DMS114 treated with DMSO at 0.1 percent for 48 hours (cell line): Measurements from ENCODE around the gene WNT4.

Experiments
- DNase-seq: peaks from one replicate; lab custom pipeline; 2025; ENCODE audit not compliant: unreplicated experiment; lab: John Stamatoyannopoulos, UW

The WNT4 gene

DNA sequence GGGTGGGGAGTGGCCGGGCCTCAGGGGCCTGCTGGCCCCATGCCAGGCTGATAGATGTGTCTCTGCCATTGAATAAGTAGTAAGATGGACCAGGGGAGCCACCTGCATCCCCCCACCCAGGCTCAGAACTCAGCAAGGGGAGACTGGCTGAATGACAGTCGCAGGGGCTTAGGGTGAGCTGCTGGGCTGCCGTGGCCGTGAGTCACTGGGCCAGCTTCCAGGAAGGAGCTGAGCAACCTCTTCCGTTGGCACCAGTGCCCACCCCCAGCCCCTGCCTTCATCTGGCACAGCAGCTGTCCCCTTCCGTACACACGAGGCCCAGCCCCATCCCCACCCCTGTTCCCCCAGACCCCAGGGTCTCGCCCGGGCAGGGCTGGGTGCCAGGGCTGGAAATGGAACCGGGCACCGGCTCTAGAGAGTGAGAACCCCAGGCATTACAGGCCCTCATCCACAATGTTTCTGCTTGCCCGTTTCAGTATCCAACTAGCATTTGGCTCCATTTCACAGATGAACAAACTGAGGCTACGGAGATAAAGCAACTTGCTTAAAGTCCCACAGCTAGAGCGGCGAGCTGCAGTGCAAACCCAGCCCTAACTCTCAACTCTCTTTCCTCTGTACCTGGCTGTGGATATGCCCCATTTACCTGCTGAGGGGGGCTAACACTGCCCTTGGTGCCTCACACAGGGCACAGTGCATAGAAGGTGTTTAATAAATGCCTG is 10.2 kb downstream of the WNT4 start:
- DNase-seq: no peak

DNA sequence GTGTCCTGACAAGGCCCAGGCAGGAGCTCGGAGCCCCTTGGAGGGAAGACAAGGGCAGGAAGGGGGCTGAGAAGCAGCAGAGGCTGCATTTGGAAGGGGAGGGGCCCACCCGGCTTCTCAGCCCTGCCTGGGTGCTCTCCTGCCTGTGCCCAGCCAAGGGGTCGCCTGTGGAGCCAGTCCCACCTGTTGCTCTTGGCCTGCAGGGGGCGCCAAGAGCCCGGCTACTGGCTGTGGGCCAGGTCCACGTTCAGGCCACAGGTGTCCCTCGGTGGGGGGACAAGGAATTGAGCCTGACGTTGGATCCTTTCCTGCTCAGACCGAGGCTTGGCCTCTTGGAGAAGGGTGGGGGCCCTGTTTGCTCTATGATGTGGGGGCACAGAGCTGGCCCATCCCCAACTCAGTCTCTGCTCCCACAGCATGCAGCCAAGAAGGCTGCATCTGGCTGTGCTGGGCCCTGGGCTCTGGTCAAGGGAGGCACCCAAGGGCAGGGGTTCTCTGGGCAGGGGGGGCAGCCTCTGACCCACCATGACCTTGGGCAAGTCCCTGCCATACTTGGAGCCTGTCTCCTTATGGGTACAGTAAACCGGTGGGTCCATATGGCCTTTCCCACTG is 10.9 kb downstream of the WNT4 start:
- DNase-seq: no peak

DNA sequence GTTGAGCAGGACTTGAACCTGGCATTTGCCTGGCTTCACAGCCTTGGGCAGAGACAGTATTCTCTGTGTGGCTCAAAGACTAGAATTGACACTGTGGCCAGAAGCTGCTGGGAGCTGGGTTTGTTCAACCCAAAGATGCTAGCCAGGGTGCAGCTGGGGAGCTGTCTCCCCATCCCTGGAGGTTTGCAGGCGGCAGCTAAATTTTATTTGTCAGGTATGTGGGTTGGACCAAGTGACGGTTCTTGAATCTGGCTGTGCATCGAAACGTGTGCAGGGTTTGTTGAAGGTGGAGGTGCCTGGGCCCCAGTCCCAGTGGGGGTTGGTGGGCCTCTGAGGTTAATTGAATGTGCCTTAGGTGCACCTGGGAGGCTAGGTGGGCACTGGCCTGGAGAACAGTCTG is 11.8 kb downstream of the WNT4 start:
- no peak for DNase-seq

DNA sequence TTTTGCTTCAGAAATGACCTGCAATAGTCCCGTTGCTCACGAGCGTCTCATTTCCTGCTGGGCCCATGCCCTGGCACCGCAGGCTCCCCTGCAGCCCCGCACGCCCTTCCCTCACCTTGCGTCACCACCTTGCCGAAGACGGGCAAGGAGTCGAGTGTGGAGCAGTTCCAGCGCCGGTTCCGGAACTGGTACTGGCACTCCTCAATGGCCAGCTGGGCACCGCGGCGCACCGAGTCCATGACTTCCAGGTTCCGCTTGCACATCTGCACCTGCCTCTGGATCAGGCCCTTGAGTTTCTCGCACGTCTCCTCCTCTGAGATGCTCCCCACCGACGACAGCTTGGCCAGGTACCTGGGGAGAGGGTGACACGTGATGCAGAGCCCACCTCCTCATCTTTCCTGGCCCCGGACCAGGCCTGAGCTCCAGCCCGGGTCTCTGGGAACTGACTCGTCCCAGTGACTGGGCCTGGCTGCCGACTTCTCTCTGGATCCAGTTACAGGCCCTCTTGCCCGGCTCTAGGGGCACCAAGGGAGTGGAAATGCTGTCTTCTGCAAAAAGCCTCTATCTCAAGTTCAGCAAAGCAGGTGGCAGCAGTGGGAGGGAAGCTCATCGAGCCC is 13.3 kb downstream of the WNT4 start:
- no peak for DNase-seq

DNA sequence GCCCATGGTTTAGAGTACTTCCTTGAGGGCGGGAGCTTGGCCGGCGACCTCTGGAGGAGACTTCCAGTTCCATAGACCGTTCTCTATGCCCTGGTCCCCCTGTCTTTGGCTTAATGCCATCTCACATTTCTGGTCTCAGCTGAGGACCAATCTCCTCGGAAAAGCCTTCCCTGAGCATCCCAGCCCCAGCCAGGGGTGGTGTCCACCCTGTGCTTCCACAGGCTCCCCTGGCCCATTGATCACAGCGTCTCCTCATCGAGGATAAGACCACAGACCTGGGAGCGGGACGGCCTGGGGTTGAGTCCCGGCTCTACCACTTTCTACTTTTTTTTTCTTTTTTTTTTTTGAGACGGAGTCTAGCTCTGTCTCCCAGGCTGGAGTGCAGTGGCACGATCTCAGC is 14.5 kb downstream of the WNT4 start:
- no peak for DNase-seq

DNA sequence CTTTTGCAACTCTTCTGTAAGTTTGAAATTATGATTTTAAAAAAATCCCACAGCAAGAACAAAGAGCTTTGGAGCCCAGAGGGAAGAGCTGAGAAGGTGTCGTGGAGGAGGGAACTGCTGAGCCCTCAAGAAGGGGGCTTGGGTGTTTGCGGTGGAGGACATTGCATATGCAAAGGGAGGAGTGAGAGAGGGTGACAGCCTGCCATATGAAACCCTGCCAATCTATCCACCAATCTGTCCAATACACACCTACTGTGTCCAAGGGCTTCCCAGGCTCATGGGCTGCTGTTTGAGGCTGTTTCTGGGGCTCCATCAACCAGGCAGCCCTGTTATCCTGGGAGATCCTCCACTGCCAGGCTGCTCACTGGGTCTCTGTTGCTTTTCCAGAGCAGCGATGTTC is 15.2 kb downstream of the WNT4 start:
- DNase-seq: no peak

DNA sequence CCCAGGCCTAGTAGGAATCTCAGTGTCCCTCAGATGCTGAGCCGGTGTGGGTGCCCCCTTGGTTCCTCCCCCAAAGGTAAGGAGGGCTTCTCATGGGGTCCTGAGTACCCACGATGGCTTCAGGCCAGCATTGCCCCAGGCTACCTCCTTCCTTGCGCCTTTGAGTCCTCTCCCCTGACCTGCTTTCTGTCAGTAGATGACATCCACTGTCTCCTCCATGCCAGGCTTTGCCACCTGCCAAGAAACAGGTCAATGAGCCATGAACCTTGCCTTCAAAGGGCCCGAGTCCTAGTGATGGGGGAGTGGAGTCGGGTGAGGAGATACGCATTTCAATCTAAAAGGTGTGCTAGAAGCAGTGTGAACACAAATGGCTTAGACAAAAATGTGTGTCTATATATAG is 15.6 kb downstream of the WNT4 start:
- DNase-seq: no peak

DNA sequence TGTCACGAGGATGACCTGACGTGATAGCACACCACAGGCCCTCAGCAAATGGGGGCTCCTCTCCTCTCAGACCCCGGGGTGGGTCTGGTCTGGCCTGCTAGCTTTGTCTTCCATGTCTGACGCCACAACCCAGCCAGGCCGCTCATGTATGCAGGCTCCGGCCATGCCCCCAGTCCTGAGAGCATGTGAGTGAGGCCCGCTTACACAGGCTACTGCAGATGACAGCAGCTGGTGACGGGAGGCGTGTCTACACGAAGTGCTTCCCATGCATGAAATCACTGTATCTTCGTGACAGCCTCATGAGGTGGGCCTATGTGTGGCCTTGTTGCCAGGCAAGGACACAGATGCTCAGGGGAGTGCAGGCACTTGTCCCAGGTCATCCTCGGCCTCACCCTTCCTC is 16.4 kb downstream of the WNT4 start:
- DNase-seq: no peak

DNA sequence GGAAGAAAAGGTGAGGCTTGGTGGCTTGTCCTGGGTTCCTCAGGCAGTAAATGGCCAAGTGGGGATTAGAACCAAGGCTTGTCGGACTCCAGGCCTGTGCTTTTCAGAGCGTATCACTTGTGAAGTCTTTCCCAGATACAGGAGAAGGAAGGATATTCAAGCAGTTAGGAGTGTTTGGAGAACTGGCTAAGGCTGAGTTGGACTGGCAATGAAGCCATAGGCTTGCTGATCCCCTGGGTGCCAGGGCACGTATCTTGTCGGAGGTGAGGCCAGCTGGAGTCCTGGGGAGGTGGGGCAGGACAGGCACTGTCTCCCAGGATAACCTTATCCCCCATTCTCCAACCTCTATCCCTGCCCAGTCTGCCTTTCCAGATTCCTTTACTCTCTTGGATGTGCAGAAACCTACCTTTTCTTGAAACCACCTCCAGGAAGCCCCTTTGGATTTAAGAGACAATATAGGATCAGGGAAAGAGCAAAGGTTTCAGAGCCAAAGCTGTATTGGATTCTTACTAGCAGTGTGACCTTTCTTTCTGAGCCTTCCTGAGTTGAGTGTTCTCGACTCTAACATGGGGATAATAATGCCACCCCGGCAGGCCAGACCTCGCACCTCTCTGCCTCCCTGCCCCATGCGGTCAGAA is 18.2 kb downstream of the WNT4 start:
- DNase-seq: no peak

DNA sequence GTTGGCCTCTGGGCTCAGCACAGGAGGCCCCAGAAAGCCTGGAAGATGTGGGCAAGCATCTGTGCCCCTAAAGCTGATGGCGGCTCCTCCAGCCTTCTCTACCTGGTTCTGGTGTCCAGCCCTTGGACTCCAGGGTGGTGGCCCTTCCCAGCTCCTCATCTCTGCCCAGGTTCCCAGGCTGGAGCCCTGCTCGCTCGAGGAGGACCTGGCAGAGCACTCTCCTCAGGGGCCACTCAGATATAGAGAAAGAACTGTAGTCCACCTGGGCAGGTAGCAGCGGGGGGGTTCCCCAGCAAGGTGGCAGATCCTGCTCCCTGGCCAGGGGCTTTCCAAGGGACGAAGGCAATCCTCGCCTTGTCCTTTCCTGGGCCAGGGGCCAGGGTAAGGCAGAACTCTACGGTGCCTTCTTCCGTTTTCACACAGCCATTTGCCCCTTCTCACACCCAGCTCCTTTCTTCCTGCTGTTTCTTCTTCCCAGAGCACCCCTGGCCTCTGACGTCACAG is 18.9 kb downstream of the WNT4 start:
- no peak for DNase-seq

DNA sequence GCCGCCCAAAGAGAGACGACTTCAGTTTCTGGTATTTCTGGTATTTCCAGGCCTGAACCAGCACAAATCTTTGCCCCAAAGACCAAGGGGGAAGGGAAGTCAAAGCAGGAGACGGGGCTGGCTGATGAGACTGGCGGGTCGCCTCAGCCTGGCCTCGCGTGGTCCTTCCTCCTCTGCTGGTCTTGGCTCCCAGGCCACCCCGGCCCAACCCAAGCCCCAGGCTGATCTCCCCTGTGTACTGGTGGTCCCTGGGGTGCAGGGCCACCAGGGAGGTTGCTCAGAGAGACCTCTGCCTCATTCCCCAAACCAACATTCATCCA is 19.9 kb downstream of the WNT4 start:
- DNase-seq: no peak

DNA sequence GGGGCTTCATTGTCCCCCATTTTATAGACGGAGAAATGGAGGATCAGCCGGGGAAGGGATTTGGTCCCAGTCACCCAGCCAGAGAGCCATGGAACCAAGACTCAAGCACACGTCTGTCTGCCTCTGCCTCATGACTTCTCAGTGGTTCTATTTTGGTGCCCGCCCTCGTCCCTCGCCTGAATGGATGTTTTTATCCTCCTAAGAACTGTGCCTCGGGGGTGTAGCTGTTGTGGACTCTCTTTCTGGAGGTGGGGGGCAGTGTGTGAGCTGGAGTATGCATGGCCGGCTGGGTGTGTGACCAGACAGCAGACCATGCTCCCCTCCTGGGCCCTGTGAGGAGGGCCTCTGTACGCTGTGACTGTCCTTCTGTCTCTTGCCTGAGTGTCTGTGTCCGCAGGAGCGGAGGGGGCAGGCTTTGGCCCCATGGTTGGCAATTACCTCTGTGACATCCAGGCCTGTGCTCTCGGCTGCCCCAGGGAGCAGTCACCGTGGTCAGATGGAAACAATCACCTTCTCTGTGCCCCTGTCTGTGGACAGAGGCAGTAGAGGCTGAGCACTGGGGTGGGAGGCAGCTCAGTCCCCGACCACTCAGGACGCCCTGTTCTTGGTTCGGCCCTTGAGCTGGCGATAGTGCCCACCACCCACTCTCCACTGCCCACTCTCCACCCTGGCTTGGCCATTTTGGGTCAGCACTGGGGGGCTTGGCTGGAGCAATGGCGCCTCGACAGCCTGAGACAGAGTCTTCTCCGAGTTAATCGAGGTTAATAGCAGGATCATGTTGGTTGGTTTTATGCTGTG is 20.4 kb downstream of the WNT4 start:
- no peak for DNase-seq

DNA sequence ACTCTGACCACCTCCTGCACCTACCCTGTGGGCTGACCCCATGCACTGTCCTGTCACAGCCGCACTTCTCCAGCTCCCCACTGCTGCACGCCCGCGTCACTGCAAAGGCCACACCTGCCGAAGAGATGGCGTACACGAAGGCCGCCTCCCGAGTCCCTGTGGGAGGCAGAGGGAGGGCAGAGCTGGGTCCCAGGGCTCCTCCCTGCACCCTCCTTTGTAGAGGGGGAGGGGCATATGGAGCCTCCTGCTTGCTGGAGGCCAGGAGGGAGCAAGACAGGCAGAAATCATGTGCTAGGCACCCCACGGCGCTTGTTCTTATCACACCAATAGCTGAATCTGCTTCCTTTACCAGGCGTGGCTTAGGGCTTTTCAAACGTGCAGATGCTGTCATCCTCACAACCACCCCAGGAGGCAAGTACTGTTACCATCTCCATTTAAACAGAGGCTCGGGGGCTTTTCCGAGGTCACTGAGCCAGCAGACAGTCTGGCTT is 21.4 kb downstream of the WNT4 start:
- DNase-seq: no peak

DNA sequence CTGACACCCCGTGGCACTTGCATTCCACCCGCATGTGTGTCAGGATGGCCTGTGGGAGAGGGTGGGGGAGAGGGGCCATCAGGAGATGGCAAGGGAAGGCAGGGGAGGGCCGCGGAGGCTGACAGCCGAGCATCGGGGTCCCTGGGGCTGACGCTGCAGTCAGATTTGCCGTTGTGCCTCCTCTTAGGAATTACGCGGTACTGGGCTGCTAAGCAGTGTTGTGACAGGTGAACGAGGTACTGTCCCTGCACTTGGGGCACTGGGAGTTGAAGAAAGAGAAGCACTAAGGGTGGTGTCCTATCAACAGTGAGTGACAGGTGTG is 22.5 kb downstream of the WNT4 start:
- no peak for DNase-seq

DNA sequence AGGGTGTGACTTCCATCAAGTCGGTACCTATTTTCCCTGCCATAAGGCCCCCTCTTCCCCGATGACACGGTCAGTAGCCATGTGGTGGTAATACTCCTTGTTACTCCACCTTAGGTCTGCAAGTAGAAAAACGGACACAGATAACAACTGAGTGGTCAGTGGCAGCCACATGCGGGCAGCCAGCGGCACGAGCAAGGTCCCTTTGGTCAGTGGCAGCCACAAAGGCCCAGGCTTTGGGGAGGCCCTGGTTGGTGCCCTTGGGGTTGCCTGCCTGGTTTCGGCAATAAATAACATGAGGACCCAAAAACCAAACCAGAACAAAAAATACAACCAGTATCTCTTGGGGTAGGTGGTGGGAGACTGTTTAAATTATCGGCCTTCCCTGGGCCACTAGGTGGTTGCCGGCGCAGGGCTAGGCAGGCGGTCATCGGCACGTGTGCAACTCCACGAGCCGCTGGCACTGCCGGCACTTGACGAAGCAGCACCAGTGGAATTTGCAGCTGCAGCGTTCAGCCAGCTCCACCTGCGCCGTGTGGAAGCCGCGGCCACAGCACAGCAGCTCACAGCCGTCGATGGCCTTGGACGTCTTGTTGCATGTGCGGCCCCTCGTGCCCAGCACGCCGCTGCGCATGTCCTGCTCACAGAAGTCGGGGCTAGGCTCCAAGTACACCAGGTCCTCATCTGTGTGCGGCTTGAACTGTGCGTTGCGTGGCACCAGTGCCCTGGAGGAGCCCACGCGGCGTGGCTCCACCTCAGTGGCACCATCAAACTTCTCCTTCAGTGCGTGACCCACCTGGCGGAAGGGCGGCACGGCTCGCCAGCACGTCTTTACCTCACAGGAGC is 23.1 kb downstream of the WNT4 start:
- no peak for DNase-seq

DNA sequence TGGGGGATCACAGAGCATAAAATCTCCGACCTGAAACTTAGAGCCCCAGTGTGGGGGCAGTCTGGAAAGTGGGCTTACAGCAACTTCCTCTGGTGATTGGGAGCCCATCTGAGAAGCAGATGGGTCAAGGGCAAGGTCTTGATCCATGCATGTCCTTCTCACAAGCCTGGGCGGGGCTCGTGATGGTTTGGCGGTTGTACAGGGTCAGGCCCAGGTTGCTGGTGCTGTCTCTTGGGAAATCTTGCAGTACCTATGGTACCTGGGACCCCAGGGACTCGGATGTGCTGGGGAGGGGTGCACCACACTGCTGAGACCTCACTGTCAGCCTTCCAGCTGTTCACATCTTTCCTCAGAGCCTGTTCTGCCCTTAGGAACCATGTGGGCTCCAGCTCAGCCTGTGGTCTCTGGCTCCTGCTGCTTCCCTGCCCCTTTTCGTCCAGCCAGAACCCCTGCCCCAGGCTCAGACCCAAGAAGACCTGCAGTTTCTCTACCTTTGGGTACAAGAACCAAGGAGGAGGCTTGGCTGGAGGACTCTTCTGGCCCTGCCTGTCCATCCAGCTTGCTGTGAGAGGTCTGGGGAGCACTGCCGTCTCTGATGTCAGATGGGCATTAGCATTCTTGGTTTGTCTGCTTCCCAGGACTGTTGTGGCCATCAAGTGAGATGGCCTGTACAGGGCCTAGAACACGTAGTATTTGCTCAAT is 24.5 kb downstream of the WNT4 start:
- no peak for DNase-seq

DNA sequence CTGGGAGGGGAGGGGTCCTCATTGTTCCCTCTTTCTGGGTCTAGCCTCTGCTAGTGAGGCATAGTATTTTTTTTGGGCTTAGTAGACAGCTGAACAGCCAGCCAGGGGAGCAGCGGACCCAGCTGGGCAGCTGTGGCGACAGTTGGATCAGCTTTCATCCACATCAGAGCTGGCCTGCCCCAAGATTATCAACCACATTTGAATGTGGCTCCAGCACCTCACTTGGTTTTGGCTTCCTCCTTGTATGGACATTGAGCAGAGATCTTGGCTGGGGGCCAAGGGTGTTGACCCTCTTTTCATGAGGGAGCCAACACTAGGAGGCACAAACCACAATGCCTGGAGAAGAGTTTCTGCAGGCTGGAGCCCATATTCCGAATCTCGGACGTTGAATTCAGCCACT is 25.0 kb downstream of the WNT4 start:
- no peak for DNase-seq

DNA sequence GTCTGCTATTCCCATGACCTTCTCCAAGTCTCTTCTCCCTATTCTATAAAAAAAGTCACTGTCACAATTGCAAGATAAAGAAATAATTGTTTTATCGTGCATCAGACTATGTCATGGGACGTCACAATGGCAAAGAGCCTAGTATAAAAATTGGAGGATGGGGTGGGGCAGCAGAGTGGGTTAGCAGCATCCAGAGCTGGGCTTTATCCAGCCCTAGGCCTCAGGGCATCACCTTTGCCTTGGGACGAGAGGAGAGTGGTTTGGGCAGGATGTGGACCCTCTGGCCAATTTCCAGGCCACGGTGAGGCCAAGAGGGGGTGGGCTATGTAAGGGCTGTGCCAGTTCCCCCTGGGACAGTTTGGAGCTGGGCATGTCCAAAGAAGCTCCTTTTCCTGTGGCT is 25.7 kb downstream of the WNT4 start:
- no peak for DNase-seq

DNA sequence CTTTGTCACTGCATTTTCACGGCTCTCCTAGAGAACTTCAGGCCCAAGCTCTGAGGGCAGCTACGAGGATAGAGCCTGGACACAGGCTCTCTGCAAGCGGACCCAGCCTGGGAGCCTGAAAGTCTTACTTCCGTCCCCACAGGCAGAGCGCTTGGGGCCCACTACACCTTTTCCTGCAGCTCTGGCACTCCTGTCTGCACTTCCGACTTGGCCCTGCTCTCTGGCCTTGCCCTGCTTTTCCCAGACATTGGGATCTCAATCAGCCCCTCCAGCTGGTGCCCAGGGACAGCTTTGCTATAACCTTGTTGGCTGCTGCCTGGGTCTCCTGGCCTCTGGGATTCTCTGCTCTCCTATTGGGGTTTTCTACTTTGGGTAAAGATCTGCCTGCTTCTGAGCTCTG is 27.6 kb downstream of the WNT4 start:
- DNase-seq: no peak
